ENCODE measurements around the gene GYS2. TPM values are rescaled to one million over a fixed set of nuclear protein-coding genes. Genes with fewer than 3 reads are reported as not detected.

GYS2 gene
- total and polyA plus RNA-seq, 2 donors from 2014 or later, result not detected

GRCh38 chr12:21547437-21547836 lies 57.2 kb downstream of the GYS2 start:
- H3K27me3 ChIP-seq (ENCODE audit: control insufficient read depth, insufficient read depth, low read length), result no peaks in the 10 kb centered on the region
- intact Hi-C loops (cut with DNase I), result no loop called here
- FAIRE-seq, result no peak

GRCh38 chr12:21546716-21547115 lies 57.9 kb downstream of the GYS2 start:
- Histone ChIP-seq H3K36me3 (ENCODE audit: control insufficient read depth in 2 of 3, insufficient read depth in 3 of 3, low read length in 3 of 3) (no peaks in the 10 kb centered on the region), H3K9me3 (ENCODE audit: control insufficient read depth in 2 of 3, insufficient read depth in 1 of 3, low read length in 3 of 3) (no peaks in the 10 kb centered on the region), H3K4me3 (ENCODE audit: low read length in 3 of 3) (no peak overlapping the region), H3K9ac (ENCODE audit: low read length in 3 of 3) (no peak overlapping the region), H3K27me3 (ENCODE audit: control insufficient read depth, insufficient read depth, low read length) (no peaks in the 10 kb centered on the region), H3K27ac (ENCODE audit: low read depth in 2 of 2, low read length in 2 of 2) (no peak overlapping the region), H3K4me1 (ENCODE audit: control insufficient read depth in 2 of 3, insufficient read depth in 2 of 3, low read depth in 1 of 3, low read length in 3 of 3) (no peaks in the 10 kb centered on the region)
- FAIRE-seq (no peak), DNase-seq (no peak)
- no peak for TF ChIP-seq CTCF (IDR thresholded peaks at IDR 0.05; ENCODE audit: borderline replicate concordance, extremely low read depth, insufficient read depth)
- intact Hi-C loops (cut with DNase I), result no loop called here

More at GRCh38 chr12:21547437-21547836, 57.2 kb downstream of the GYS2 start:
- no peaks in the 10 kb centered on the region for H3K9me3 ChIP-seq (ENCODE audit: control insufficient read depth in 2 of 3, insufficient read depth in 1 of 3, low read length in 3 of 3)
- H3K36me3 ChIP-seq (ENCODE audit: control insufficient read depth in 2 of 3, insufficient read depth in 3 of 3, low read length in 3 of 3), result no peaks in the 10 kb centered on the region
- no peak overlapping the region for H3K9ac ChIP-seq (ENCODE audit: low read length in 3 of 3)
- DNase-seq, result no peak
- no peaks in the 10 kb centered on the region for H3K4me1 ChIP-seq (ENCODE audit: control insufficient read depth in 2 of 3, insufficient read depth in 2 of 3, low read depth in 1 of 3, low read length in 3 of 3)
- H3K4me3 ChIP-seq (ENCODE audit: low read length in 3 of 3), result no peak overlapping the region
- H3K27ac ChIP-seq (ENCODE audit: low read depth in 2 of 2, low read length in 2 of 2), result no peak overlapping the region
- TF ChIP-seq CTCF (IDR thresholded peaks at IDR 0.05; ENCODE audit: borderline replicate concordance, extremely low read depth, insufficient read depth), result no peak

GRCh38 chr12:21545557-21545956 lies 59.1 kb downstream of the GYS2 start:
- TF ChIP-seq CTCF (IDR thresholded peaks at IDR 0.05; ENCODE audit: borderline replicate concordance, extremely low read depth, insufficient read depth), result no peak

GRCh38 chr12:21543151-21543550 lies 61.5 kb downstream of the GYS2 start:
- H3K9ac ChIP-seq (ENCODE audit: low read length in 3 of 3), result no peak overlapping the region
- intact Hi-C loops (cut with DNase I), result no loop called here
- FAIRE-seq (no peak), DNase-seq (no peak)
- no peak overlapping the region for H3K27ac ChIP-seq (ENCODE audit: low read depth in 2 of 2, low read length in 2 of 2)
- H3K4me1 ChIP-seq (ENCODE audit: control insufficient read depth in 2 of 3, insufficient read depth in 2 of 3, low read depth in 1 of 3, low read length in 3 of 3), result no peaks in the 10 kb centered on the region
- TF ChIP-seq CTCF (IDR thresholded peaks at IDR 0.05; ENCODE audit: borderline replicate concordance, extremely low read depth, insufficient read depth), result no peak
- H3K4me3 ChIP-seq (ENCODE audit: low read length in 3 of 3), result no peak overlapping the region
- H3K9me3 ChIP-seq (ENCODE audit: control insufficient read depth in 2 of 3, insufficient read depth in 1 of 3, low read length in 3 of 3), result no peaks in the 10 kb centered on the region
- no peaks in the 10 kb centered on the region for H3K36me3 ChIP-seq (ENCODE audit: control insufficient read depth in 2 of 3, insufficient read depth in 3 of 3, low read length in 3 of 3)
- no peaks in the 10 kb centered on the region for H3K27me3 ChIP-seq (ENCODE audit: control insufficient read depth, insufficient read depth, low read length)

More at GRCh38 chr12:21545557-21545956, 59.1 kb downstream of the GYS2 start:
- intact Hi-C loops (cut with DNase I), result no loop called here
- H3K27me3 ChIP-seq (ENCODE audit: control insufficient read depth, insufficient read depth, low read length), result no peaks in the 10 kb centered on the region
- H3K27ac ChIP-seq (ENCODE audit: low read depth in 2 of 2, low read length in 2 of 2), result no peak overlapping the region
- DNase-seq (no peak), FAIRE-seq (no peak)
- no peak overlapping the region for H3K9ac ChIP-seq (ENCODE audit: low read length in 3 of 3)
- H3K4me1 ChIP-seq (ENCODE audit: control insufficient read depth in 2 of 3, insufficient read depth in 2 of 3, low read depth in 1 of 3, low read length in 3 of 3), result no peaks in the 10 kb centered on the region
- H3K36me3 ChIP-seq (ENCODE audit: control insufficient read depth in 2 of 3, insufficient read depth in 3 of 3, low read length in 3 of 3), result no peaks in the 10 kb centered on the region
- H3K4me3 ChIP-seq (ENCODE audit: low read length in 3 of 3), result no peak overlapping the region
- H3K9me3 ChIP-seq (ENCODE audit: control insufficient read depth in 2 of 3, insufficient read depth in 1 of 3, low read length in 3 of 3), result no peaks in the 10 kb centered on the region
